AG04449 (cell line): ENCODE measurements around the gene PPP6R1.

ENCODE experiments used
- CTCF ChIA-PET: fragments of 350-600 bp; formaldehyde crosslinking; extraction: SDS; loops from one replicate; lab custom pipeline; 2021; ENCODE audit warnings: antibody characterized with exemption; lab: Yijun Ruan, JAX
- POLR2A ChIA-PET: fragments of 400-600, 350-600 bp; formaldehyde crosslinking; extraction: SDS; loops from one replicate; lab custom pipeline; 2020; ENCODE audit warnings: antibody characterized with exemption, inconsistent platforms; lab: Yijun Ruan, JAX
- DNase-seq: peaks from one replicate; pipeline ENCODE4 v3.0.0-alpha.2; 2010; ENCODE audit warnings: low read depth, low spot score
- H3K4me3 ChIP-seq: 2 replicates; pipeline ENCODE4 v1.5.1; 2011; ENCODE audit warnings: low read depth, mild to moderate bottlenecking, control low read depth, low read length
- TF ChIP-seq, protein P1 (sequence below): IDR thresholded peaks from one replicate; pipeline ENCODE4 v1.5.1; 2011; ENCODE audit warnings: mild to moderate bottlenecking, moderate library complexity, low read length, control low read depth, inconsistent platforms; ENCODE audit not compliant: insufficient read depth; ENCODE audit errors: missing control alignments

The PPP6R1 gene

DNA sequence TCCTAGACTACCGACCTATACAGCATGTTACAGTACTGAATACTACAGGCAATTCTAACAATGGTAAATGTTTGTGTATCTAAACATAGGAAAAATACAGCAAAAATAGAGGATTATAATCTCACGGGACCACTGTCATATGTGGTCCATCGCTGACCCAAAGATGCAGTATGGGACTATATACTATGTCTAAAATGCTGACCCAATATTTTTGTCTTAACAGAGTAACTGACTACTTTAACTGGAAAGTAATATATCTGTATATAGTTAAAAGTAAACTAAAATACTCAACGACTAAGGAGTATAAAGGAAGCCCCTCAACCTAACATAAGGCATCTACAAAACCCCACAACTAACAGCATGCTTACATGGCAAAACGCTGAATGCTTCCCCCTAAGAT lies 25.8 kb downstream of the PPP6R1 start:
- H3K4me3 ChIP-seq: no peak overlapping the region
- TF ChIP-seq, protein P1, sequence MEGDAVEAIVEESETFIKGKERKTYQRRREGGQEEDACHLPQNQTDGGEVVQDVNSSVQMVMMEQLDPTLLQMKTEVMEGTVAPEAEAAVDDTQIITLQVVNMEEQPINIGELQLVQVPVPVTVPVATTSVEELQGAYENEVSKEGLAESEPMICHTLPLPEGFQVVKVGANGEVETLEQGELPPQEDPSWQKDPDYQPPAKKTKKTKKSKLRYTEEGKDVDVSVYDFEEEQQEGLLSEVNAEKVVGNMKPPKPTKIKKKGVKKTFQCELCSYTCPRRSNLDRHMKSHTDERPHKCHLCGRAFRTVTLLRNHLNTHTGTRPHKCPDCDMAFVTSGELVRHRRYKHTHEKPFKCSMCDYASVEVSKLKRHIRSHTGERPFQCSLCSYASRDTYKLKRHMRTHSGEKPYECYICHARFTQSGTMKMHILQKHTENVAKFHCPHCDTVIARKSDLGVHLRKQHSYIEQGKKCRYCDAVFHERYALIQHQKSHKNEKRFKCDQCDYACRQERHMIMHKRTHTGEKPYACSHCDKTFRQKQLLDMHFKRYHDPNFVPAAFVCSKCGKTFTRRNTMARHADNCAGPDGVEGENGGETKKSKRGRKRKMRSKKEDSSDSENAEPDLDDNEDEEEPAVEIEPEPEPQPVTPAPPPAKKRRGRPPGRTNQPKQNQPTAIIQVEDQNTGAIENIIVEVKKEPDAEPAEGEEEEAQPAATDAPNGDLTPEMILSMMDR: no peak
- DNase-seq: no peak
- ChIA-PET POLR2A (no interaction called here), CTCF (interaction anchor here (0.6 kb wide), 1 partner anchor 145 kb away, joined by 3 read pairs; no protein-coding TSS in a partner anchor)

DNA sequence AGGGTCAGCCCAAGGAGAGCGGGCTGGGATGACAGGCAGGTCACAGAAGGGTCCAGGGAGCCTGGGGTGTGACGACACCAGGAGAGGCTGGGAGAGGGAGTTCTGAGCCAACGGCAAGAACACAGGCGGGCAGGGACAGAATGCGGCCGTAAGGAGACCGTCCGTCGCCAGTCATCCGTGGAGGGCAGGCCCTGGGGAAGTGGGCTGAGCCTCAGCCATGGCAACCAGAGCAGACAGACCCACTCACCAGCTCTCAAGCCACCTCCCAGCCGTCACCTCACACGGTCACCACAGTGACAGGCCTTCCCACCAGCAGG lies 26.6 kb downstream of the PPP6R1 start:
- ChIA-PET POLR2A (no interaction called here), CTCF (no interaction called here)
- TF ChIP-seq, protein P1: no peak
- no peak overlapping the region for H3K4me3 ChIP-seq
- DNase-seq: no peak

DNA sequence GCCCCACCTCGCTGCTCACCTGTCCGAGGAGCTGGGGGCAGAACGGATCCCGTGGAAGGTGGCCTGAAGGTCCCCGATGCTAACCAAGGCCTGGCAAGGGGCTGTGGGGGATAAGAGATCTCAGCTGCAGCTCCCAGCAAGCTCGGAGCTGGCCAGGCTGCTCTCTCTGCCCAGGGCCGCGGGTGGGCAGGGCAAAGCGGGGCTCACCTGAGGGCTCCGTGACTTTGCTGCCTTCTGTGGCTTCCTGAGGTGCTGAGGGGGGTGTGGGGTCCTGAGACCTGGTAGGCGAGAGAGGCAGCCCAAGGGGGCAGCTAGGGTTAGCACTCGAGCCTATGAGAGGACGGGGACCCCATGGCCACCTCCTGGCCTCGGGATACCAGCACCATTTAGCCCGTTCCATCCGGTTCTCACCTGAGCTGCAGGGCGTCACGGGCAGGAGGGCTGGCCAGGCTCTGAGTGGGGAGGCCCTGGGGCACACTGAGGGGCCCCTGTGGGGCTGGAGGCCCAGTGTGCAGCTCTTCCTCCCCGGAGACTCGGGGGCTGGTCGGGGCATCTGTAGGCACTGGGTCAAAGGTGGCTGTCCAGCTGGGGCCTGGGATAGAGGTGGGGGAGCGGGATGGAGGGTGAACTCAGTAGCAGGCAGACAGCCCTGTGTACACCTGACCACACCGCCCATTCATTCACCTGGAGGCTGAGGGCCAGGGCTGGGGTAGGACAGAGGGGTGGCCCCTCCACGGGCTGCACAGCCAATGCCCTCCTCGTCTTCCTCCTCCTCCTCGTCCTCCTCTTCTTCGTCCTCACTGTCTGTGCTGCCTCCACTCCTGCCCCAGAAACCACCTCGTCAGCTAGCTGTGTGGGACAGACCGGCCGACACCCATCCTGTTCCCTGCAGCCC lies 27.2 kb downstream of the PPP6R1 start:
- POLR2A ChIA-PET: no interaction called here
- TF ChIP-seq, protein P1: no peak
- CTCF ChIA-PET: no interaction called here
- no peak overlapping the region for H3K4me3 ChIP-seq
- no peak for DNase-seq

DNA sequence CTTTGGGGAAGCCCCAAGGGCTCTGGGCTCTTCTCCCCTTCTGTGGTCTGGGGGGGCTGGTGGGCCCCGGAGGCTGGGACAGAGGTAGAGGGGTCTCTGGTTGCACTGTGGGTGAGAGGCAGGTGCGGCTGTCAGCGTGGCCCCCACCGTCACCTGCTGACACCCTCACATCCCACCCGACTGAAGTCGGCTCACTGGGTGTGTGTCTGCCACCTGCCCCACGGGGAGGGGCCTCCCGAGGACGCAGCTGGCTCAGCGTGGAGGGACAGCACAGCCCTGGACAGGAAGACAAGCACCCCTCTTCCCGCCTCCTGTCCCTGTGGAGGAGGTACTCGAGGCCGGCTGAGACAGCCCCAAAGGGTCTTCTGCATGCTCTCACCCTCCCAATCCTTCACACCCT lies 28.0 kb downstream of the PPP6R1 start:
- TF ChIP-seq, protein P1: no peak
- ChIA-PET POLR2A (no interaction called here), CTCF (no interaction called here)
- DNase-seq: no peak
- H3K4me3 ChIP-seq: no peak overlapping the region

DNA sequence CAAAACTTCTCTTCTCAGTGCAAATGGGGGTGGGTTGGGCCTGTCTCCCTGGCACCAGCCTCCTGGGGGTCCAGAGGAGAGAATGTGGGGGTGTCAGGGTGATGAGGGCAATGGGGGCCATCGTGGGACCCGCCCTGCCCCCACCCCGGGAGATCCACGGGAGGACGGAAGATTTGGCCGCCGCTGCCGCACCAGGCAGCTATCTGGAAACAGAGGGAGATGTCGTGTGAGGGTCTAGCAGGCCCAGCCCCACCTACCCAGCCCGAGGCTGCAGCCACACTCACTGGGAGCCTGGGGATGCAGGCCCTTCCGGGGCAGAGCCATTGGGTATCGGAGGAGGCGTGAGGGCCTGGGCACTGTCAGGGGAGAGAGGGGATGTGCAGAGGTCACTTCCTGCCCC lies 28.5 kb downstream of the PPP6R1 start:
- TF ChIP-seq, protein P1: no peak
- ChIA-PET CTCF (no interaction called here), POLR2A (no interaction called here)
- H3K4me3 ChIP-seq: no peak overlapping the region
- DNase-seq: no peak

DNA sequence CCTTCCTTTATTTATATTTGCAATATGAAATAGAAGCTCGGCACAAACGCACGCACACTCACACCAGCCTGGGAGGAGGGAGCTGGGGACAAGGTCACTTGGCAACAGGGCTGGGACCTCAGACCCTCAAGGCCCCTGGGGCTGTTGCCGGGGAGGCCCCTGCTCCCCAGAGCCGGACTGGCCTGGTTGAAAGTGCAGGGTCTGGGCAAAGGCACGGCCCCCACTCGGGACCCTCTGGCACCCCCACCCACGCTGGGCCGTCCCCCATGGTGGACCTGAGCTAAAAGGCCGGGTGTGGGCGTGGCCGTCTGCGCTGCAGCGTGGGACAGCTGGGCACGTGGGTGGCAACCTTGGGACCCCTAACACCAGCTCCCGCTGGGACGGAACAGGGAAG lies 29.0 kb downstream of the PPP6R1 start:
- DNase-seq: no peak
- ChIA-PET CTCF (no interaction called here), POLR2A (no interaction called here)
- H3K4me3 ChIP-seq: no peak overlapping the region
- TF ChIP-seq, protein P1: no peak
